ENCODE measurements around the gene STX4. TPM values are rescaled to one million over a fixed set of nuclear protein-coding genes. Genes with fewer than 3 reads are reported as not detected.

Gene STX4
- total RNA-seq, 1 experiment from 2014 or later, result 85.8 TPM

DNA sequence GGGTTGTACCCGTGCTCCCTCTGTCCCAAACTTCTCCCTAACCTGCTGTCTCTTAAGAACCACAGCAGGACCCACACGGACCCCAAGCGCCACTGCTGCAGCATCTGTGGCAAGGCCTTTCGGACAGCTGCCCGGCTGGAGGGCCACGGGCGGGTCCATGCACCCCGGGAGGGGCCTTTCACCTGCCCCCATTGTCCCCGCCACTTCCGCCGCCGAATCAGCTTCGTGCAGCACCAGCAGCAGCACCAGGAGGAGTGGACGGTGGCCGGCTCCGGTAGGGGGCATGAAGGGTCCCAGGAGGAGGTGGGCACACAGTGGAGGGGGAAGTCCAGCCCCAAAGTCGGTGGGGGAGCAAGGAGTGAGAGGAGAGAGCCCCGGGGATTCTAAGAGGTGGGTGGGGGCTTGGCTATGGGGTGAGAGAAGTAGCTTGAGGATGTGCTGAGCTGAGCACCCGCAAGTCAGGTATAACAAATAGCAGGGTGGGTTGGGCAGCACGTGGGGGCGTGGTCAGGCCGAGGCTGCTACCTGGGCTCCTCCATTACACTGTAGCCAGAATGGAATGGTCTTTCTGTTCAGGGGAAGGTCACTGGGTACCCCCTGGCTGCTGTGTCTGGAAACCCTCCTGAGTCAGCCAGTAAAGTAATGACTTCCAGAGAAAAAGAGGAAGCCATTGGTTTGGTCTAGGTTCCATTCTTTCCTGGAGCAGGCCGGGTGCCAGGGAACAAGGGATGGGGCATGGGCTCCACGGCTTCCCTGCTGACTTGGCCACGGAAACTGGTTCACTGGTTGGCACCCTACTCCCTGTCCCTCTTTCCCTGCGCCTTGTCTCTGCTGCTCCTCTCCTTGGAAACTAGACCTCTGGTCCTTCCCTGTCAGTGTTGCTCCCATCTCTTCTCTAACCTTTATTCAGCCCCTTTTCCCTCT, 48.3 kb downstream of the STX4 start:
- Histone ChIP-seq H3F3A (ENCODE audit: insufficient read depth, low read depth) (peaks cover 17% of the 10 kb centered on the region; the same call in 1 of the 2 replicates), H3K27ac (no peak overlapping the region), H2AFZ (no peak overlapping the region), H3K4me1 (replicated peaks; ENCODE audit: insufficient read depth) (no peaks in the 10 kb centered on the region), H3K4me2 (no peak overlapping the region), H3K79me2 (ENCODE audit: low read depth) (peaks cover 10% of the 10 kb centered on the region), H3K9me2 (ENCODE audit: insufficient read depth) (no peaks in the 10 kb centered on the region), H3K27me3 (ENCODE audit: insufficient read depth, low read depth) (no peaks in the 10 kb centered on the region), H3K4me3 (no peak overlapping the region), H3K36me3 (ENCODE audit: low read depth) (peaks cover 5% of the 10 kb centered on the region), H4K20me1 (ENCODE audit: insufficient read depth) (peaks cover 38% of the 10 kb centered on the region), H3K9me3 (ENCODE audit: insufficient read depth, low read depth) (no peaks in the 10 kb centered on the region)
- BruUV-seq (replicated peaks), result TSS peak; percentile 2
- POLR2A ChIA-PET (ENCODE audit: unreplicated experiment), result interaction anchor here (0.8 kb wide), 1 partner anchor 96 kb away, joined by 7 read pairs; no protein-coding TSS in a partner anchor
- intact Hi-C loops (cut with micrococcal nuclease; ENCODE audit: unreplicated experiment), result no loop called here
- TF ChIP-seq CTCF (conservative IDR thresholded peaks at IDR 0.05), result no peak
- TF ChIP-seq EZH2 (IDR thresholded peaks at IDR 0.05; ENCODE audit: low read depth), result no peak
- no peak for DNase-seq
- CTCF ChIA-PET, result no interaction called here

- Histone ChIP-seq H3K4me2 (no peak overlapping the region), H3K4me1 (replicated peaks; ENCODE audit: insufficient read depth) (no peaks in the 10 kb centered on the region), H3K36me3 (ENCODE audit: low read depth) (peaks cover 5% of the 10 kb centered on the region), H3K4me3 (no peak overlapping the region), H3K9me3 (ENCODE audit: insufficient read depth, low read depth) (no peaks in the 10 kb centered on the region), H3K79me2 (ENCODE audit: low read depth) (0 out of 2 replicates have a peak, but pooled peaks cover 2% of the 10 kb centered on the region), H3K27ac (no peak overlapping the region), H3K9me2 (ENCODE audit: insufficient read depth) (no peaks in the 10 kb centered on the region), H4K20me1 (ENCODE audit: insufficient read depth) (peaks cover 38% of the 10 kb centered on the region), H3K27me3 (ENCODE audit: insufficient read depth, low read depth) (no peaks in the 10 kb centered on the region), H2AFZ (no peak overlapping the region), H3F3A (ENCODE audit: insufficient read depth, low read depth) (peaks cover 17% of the 10 kb centered on the region; the same call in 1 of the 2 replicates)
- TF ChIP-seq EZH2 (IDR thresholded peaks at IDR 0.05; ENCODE audit: low read depth), result no peak
- no peak for TF ChIP-seq CTCF (conservative IDR thresholded peaks at IDR 0.05)
- DNase-seq, result no peak
- POLR2A ChIA-PET (ENCODE audit: unreplicated experiment), result no interaction called here
- no TSS peak for BruUV-seq (replicated peaks)
- intact Hi-C loops (cut with micrococcal nuclease; ENCODE audit: unreplicated experiment), result no loop called here
- CTCF ChIA-PET, result no interaction called here
Measured at GRCh38 chr16:31082368-31083045, 49.1 kb downstream of the STX4 start.

DNA sequence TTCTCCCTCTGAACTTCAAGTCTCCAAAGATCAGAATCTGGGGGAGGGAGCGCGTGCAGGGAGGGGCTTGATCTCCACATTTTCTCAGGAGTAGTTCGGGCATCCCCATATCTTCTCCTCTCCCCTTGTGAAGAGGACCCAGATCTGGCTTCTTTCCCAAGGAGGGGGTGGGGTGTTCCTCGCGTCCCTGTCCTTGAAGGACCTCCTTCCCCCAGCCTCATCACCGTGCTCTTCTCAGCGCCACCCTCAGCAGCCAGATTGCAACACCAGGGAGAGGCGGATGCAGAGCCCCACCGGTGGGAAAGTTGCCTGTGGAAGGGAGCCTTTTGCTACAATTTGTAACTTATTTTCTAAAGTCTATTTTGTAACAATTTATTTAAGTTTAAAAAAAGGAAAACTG, 49.7 kb downstream of the STX4 start:
- no peaks in the 10 kb centered on the region for H3K27me3 ChIP-seq (ENCODE audit: insufficient read depth, low read depth)
- BruUV-seq (replicated peaks), result no TSS peak
- ChIA-PET POLR2A (ENCODE audit: unreplicated experiment) (no interaction called here), CTCF (no interaction called here)
- no peaks in the 10 kb centered on the region for H3K79me2 ChIP-seq (ENCODE audit: low read depth)
- H3K4me1 ChIP-seq (replicated peaks; ENCODE audit: insufficient read depth), result no peaks in the 10 kb centered on the region
- DNase-seq, result no peak
- H3F3A ChIP-seq (ENCODE audit: insufficient read depth, low read depth), result peaks cover 17% of the 10 kb centered on the region; the same call in 1 of the 2 replicates
- H3K9me3 ChIP-seq (ENCODE audit: insufficient read depth, low read depth), result no peaks in the 10 kb centered on the region
- H3K4me3 ChIP-seq, result no peak overlapping the region
- no peak overlapping the region for H2AFZ ChIP-seq
- intact Hi-C loops (cut with micrococcal nuclease; ENCODE audit: unreplicated experiment), result no loop called here
- H3K27ac ChIP-seq, result no peak overlapping the region
- H4K20me1 ChIP-seq (ENCODE audit: insufficient read depth), result peaks cover 37% of the 10 kb centered on the region
- TF ChIP-seq EZH2 (IDR thresholded peaks at IDR 0.05; ENCODE audit: low read depth) (no peak), CTCF (conservative IDR thresholded peaks at IDR 0.05) (no peak)
- no peak overlapping the region for H3K4me2 ChIP-seq
- no peaks in the 10 kb centered on the region for H3K9me2 ChIP-seq (ENCODE audit: insufficient read depth)
- H3K36me3 ChIP-seq (ENCODE audit: low read depth), result peaks cover 5% of the 10 kb centered on the region
